ENCODE measurements around the gene GABPB2.

Gene GABPB2

DNA sequence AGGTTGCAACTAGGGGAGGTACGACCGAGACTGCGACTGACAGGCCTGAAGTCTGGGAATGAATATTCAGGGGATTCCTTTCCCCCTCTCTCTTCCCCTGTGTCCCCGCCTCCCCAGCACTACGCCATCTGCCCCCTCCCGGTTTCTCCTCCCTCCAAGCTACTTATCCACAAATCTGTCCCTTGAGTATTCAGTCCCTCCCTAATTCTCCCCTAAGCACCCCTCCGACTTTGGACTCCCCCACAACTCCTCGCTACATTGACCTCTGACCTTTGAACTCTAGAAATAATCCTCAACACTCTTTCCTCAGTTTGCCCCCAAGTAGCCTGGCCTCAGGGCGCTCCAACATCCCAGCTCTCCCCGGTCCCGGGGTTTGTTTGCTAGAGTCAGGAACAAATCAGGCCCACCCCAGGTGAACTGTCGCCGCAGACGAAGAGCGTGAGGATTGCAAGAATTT, 94.7 kb downstream of the GABPB2 start:
- DNase-seq (ENCODE audit: low spot score): no peak

DNA sequence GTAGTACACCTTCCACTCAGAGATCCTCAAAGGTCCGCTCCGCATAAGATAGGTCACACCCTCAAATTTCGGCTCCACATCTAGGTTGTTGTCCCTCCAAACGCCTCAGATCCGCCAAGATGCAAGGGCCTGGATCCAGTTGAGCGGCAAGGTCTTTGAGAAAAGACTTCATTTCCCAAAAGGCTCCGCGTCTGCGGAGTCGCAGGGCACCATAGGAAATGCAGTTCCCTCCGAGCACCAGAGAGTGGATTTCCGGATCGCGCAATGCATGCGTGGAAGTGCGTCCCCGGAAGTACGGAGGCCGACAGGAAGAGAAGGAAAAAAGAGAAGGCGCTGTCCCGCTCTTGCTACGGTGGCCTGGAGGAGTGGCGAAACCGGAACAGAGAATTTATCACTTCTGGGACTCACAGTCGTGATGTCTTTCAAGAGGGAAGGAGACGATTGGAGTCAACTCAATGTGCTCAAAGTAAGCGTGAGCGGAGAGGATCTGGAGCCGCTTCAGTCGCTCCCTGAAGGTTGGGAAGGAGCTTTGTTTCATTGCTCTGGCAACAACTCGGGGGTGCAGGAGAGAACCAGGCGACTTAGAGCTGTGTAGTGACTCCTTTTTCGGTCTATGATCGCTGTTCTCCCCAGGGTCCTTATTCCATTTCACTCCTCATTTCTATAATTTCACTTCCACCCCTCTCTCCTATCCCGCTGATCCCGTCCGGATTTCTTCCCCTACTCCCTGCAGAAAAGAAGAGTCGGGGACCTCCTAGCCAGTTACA, 95.4 kb downstream of the GABPB2 start, which contains the start of the genes LYSMD1 and SCNM1:
LYSMD1 (minus strand) TSS at position 165 of the 767 bp plus-strand sequence. CDS start 644 bp downstream, outside the sequence.
SCNM1 (plus strand) TSS at position 407 of the 767 bp plus-strand sequence; CDS start at position 416, 9 bp downstream.
- DNase-seq (ENCODE audit: low spot score): peak; percentile 95

DNA sequence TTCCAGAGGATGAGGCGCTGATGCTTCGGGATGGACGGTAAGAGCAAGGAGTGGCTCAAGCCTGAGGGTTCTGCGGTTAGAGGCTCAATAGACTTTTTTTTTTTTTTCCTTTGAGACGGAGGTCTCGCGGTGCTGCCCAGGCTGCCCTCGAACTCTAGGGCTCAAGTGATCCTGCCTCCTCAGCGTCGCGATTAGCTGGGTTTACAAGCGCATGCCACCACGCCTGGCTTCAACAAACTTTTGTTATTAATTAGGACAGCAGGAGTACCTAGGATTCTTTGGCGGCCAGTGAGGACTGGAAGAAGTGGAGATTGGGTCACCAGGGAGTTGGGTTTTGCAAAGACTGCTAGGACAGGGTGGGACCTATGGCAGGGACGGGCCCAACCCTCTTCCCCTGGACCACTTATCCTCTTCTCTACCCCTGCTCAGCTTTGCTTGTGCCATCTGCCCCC, 96.0 kb downstream of the GABPB2 start:
- DNase-seq (ENCODE audit: low spot score): no peak

DNA sequence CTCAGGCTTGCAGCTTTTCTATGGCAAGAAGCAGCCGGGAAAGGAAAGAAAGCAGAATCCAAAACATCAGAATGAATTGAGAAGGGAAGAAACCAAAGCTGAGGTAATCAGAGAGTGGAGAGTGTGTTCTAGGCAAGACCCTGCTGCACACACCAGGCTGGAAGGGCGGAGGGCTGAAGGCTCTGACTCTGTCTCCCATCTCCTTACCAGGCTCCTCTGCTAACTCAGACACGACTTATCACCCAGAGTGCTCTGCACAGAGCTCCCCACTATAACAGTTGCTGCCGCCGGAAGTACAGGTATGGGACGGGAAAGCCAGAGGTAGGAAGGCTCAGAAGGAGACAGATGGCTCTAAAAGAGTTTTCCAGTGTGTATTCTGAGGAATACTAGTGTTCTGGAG, 96.6 kb downstream of the GABPB2 start:
- no peak for DNase-seq (ENCODE audit: low spot score)

DNA sequence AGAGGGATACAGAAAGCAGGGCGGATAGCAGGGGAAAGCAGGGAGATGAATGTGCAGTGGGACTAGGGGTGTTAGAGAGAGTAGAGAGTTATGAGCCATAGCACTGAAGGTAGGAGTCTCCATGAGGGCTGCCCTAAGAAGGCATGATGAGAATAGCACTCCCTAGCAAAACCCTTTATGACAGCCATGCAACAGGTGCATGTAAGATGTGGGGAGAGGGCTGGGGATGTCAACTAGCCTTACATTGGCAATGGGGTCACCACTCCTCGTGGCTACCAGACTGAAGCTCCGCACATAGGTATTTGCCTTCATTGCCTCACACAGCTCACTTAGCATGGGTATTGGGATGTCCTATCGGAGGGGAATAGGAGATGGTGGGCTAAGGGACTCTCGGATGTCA, 100.6 kb downstream of the GABPB2 start:
- DNase-seq (ENCODE audit: low spot score): no peak
